Measurements from ENCODE around the gene FGF18.

- TF ChIP-seq CTCF (IDR thresholded peaks at IDR 0.05; ENCODE audit: insufficient read depth, low read length, poor library complexity, severe bottlenecking) = no peak
- no peak for TF ChIP-seq EZH2phosphoT487 (conservative IDR thresholded peaks at IDR 0.05; ENCODE audit: low read length)
Measured at GRCh38 chr5:171442287-171443042, 23.0 kb downstream of the FGF18 start.

Data from SU-DHL-6 (cell line).